Measurements from ENCODE around the gene ZNF74.
"Not testable (repeated sequence)": the region's sequence is repeated elsewhere in the genome, so short reads cannot be mapped to it uniquely, and the experiment has no call there.

Gene ZNF74

DNA sequence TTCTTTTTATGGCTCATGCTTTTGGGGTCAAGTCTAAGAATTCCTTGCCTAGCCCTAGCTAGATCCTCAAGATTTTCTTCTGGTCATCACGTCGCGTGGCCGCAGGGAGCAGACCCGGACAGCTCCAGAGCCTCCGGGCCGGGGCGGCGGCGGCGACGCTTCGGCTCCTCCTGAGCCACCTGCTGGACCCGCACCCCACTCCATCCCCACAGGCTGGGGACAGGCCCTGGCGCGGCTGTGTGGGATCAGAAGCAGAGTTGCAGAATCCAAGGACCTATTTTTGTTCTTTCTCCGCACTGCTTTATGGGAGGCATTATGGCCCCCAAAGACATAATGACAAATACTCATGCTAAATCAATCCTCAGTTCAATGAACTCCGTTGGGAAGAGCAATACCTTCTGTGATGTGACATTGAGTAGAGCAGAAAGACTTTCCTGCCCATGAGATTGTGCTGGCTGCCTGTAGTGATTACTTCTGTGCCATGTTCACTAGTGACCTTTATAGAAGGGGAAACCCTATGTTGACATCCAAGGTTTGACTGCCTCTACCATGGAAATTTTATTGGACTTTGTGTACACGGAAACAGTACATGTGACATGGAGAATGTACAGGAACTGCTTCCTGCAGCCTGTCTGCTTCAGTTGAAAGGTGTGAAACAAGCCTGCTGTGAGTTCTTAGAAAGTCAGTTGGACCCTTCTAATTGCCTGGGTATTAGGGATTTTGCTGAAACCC lies 56.0 kb downstream of the ZNF74 start:
- DNase-seq (ENCODE audit: extremely low read depth, low read depth): no peak
- H3K4me3 ChIP-seq (replicated peaks; ENCODE audit: low read depth, low read length): no peak overlapping the region
- TF ChIP-seq, protein P1, sequence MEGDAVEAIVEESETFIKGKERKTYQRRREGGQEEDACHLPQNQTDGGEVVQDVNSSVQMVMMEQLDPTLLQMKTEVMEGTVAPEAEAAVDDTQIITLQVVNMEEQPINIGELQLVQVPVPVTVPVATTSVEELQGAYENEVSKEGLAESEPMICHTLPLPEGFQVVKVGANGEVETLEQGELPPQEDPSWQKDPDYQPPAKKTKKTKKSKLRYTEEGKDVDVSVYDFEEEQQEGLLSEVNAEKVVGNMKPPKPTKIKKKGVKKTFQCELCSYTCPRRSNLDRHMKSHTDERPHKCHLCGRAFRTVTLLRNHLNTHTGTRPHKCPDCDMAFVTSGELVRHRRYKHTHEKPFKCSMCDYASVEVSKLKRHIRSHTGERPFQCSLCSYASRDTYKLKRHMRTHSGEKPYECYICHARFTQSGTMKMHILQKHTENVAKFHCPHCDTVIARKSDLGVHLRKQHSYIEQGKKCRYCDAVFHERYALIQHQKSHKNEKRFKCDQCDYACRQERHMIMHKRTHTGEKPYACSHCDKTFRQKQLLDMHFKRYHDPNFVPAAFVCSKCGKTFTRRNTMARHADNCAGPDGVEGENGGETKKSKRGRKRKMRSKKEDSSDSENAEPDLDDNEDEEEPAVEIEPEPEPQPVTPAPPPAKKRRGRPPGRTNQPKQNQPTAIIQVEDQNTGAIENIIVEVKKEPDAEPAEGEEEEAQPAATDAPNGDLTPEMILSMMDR (IDR thresholded peaks at IDR 0.05; ENCODE audit: low read depth, low read length, missing control alignments): no peak

DNA sequence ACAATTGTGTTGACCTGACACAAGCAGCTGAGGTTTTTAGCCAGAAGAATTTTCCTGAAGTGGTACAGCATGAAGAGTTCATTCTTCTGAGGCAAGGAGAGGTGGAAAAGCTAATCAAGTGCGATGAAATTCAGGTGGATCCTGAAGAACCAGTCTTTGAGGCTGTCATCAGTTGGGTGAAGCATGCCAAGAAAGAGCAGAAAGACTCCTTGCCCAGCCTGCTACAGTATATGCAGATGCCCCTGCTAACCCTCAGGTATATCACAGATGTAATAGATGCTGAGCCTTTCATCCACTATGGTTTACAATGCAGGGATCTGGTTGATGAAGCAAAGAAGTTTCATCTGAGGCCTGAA lies 56.6 kb downstream of the ZNF74 start:
- no peak overlapping the region for H3K4me3 ChIP-seq (replicated peaks; ENCODE audit: low read depth, low read length)
- no peak for DNase-seq (ENCODE audit: extremely low read depth, low read depth)
- TF ChIP-seq, protein P1 (IDR thresholded peaks at IDR 0.05; ENCODE audit: low read depth, low read length, missing control alignments): no peak

DNA sequence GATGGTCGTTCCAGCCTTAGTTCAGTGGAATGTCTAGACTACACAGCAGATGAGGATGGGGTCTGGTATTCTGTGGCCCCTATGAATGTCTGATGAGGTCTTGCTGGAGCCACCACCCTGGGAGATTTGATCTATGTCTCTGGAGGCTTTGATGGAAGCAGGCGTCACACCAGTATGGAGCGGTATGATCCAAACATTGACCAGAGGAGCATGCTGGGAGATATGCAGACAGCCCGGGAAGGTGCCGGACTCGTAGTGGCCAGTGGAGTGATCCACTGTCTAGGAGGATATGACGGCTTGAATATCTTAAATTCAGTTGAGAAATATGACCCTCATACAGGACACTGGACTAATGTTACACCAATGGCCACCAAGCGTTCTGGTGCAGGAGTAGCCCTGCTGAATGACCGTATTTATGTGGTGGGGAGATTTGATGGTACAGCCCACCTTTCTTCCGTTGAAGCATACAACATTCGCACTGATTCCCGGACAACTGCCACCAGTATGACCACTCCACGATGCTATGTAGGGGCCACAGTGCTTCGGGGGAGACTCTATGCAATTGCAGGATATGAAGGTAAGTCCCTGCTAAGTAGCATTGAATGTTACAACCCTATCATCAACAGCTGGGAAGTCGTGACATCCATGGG lies 57.3 kb downstream of the ZNF74 start:
- H3K4me3 ChIP-seq (replicated peaks; ENCODE audit: low read depth, low read length); DNase-seq (ENCODE audit: extremely low read depth, low read depth): not testable (repeated sequence)

DNA sequence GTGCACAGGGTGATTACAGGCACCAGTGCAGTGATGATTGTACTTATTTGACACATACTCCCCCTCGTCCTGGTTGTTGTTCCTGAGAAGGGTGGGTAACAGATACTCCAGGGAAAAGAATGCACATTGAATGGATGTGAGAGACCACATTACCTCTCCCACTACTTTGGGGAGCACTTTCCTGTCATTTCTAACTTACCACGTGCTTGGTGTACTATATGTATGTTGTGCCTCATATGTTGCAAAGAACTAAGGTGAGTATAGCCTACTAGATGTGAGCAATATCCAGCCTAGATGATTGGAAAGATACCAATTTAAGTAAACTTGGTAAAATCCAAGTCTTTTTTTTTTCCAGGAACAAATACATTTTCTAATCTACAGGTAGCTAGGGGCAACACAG lies 58.0 kb downstream of the ZNF74 start:
- TF ChIP-seq, protein P1 (IDR thresholded peaks at IDR 0.05; ENCODE audit: low read depth, low read length, missing control alignments): no peak
- H3K4me3 ChIP-seq (replicated peaks; ENCODE audit: low read depth, low read length): no peak overlapping the region
- DNase-seq (ENCODE audit: extremely low read depth, low read depth): no peak

DNA sequence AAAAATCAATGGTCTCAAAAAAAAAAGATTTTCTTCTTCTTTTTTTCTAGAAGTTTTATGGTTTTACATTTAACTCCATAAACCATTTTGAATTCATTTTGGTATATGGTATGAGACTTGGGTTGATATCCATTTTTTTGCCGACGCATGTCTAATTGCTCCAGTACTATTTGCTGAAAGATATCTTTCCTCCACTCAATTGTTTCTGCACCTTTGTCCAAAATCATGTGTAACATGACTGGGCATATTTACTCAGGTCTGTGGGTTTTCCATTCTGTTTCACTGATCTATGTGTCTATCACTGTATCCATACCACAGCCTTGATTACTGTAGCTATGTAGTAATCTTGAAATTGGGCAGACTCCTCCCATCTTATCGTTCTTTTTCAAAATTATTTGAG lies 59.3 kb downstream of the ZNF74 start:
- DNase-seq (ENCODE audit: extremely low read depth, low read depth): no peak
- H3K4me3 ChIP-seq (replicated peaks; ENCODE audit: low read depth, low read length): no peak overlapping the region
- TF ChIP-seq, protein P1 (IDR thresholded peaks at IDR 0.05; ENCODE audit: low read depth, low read length, missing control alignments): no peak

DNA sequence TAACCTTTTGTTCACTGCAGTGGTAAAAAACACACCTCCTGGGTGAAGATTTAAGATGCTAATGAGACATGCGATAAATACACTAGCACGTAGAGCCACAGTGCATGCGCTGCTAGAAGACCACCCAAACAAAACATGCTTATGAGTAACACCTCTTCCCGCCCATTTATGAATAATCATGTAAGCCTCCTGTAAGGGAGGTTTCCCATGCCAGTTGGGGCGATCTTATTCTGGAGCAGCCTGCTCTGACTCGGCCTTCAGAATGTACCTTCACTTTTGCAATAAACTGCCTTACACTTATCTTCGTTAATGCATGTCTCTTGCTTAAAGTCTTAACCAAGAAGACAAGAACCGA lies 61.7 kb downstream of the ZNF74 start:
- TF ChIP-seq, protein P1 (IDR thresholded peaks at IDR 0.05; ENCODE audit: low read depth, low read length, missing control alignments): no peak
- no peak for DNase-seq (ENCODE audit: extremely low read depth, low read depth)

DNA sequence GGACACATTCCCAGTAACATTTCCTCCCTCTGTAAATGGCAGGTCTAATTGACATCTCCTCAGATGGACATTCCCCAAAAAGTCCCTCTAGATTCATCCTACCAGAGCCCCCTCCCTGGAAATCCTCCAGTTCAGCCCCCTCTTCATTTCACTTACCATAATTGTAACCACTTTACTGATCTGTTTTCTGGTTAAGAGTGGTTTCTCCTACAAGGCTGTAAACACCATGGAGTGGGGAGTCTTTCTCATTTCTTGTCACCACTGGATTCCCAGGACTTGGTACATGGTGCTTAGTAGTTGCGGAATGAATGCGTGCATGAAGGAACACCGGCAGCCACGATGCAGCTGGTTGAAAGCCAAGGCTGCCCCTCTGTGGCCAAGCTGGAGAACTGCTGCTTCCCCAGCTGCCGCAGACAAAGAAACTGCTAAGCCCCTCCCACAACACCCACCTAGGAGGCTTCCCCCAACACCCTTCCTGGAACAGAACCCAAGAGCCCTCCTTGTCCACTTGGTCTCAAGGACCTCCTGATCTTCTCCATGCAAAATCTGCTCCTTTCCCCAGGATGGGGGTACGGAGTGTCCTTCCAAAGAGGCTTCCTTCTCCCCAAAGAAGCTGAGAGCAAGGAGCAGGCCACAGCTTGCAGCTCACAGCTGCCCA lies 62.2 kb downstream of the ZNF74 start:
- TF ChIP-seq, protein P1 (IDR thresholded peaks at IDR 0.05; ENCODE audit: low read depth, low read length, missing control alignments): peak; percentile 92
- peak; percentile 63 for DNase-seq (ENCODE audit: extremely low read depth, low read depth)

More for the DNA sequence above, 61.7 kb downstream of the ZNF74 start:
- no peak overlapping the region for H3K4me3 ChIP-seq (replicated peaks; ENCODE audit: low read depth, low read length)

More for the DNA sequence above, 62.2 kb downstream of the ZNF74 start:
- H3K4me3 ChIP-seq (replicated peaks; ENCODE audit: low read depth, low read length): no peak overlapping the region
